ENCODE measurements around the gene HSF5.
A peak's percentile ranks its signal among the peaks of the same experiment; 100 is the strongest.
"Not testable (repeated sequence)": the region's sequence is repeated elsewhere in the genome, so short reads cannot be mapped to it uniquely, and the experiment has no call there.

HSF5 gene

DNA sequence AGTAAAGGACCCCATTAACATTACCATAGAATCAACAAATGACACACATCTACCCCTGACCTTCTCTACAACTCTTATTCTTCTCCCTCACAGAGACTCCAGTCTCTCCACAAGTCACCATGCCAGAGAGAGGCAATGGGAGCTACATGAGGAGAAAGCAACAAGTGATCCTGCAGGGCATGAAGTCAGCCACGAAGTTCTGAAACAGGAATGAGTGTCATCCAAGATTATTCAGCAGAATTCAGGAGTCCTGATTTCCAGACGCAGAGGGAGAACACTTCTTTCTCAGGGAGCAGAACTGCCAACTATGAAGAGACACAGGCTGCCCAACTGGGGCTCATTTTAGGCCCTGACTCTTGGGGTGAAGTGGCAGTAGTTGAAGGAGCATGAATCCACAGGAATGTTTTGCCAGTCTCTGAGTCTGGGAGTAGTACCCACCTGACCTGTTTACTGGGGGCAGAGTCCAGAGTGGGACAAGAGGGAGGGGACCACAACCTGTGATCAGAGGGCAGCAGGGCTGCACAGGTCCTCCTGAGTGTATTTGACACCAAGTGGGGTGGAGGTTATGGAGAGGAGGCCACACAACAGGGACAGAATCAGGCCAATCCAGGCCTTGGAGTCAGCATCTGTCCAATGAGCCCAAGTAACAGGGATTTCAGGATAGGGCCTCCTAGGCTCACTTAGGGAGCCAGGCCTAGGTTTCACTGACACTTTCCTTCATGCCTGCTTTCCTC lies 28.6 kb upstream of the HSF5 start:
- DNase-seq (ENCODE audit: low read depth in 2 of 2): no peak

GRCh38 chr17:58515286-58515685 lies 27.1 kb upstream of the HSF5 start:
- no peak for DNase-seq (ENCODE audit: low read depth in 2 of 2)

DNA sequence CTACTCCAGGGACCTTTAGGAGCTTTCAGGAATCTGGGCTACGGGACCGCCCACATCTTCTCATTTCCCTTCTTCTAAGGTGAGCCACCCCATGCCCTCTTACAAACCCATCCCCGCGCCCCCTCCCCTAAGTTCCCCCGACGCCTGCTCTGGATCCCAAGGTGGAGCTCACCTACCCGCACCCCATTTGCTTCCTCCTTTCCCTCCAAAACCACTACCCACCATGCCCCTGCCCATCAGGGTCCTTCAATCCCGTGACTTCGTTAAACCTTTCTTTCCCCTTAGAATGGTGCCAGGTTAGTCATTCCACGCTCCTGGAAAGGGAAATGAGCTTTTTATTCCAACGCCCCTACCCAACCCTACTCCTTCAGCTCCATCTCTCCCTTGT lies 26.6 kb upstream of the HSF5 start:
- no peak for DNase-seq (ENCODE audit: low read depth in 2 of 2)

DNA sequence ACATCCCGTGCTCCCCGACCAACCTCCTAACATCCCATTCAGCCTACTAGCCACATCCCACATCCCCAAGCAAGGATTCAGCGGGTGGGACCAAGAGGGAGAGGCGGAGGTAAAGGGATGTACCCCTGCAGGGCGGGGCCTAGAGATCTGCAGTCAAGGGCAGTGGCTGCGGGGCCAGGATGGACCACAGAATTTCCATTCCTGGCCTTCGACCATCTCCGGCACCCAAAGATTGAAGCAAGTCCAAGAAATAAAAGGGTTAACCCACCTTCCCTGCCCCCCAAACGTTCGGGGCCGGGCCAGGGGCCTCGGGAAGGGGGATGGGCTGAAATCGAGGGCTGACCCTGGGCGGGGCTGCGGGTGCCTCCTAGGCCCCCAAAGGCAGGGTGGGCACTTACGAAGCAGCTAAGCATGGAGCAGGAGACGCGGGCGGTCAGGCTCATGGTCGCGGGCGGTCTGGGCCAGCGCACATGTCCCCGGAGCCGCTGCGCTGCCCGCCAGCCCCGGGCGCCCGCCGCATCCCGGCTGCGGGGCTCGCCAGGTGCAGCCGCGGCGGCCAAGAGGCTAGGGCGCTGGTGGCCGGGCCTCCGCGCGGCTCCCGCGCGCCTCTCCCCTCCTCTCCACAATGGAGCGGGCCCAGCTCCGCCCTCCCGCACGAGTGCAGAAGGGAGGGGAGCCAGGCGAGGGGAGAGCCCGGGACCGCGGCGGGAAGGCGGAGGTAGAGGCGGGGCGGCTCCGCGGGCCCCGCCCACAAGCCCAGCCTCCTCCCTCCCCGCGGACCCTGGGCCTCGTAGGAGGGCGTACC lies 26.0 kb upstream of the HSF5 start, which contains the start of gene MTMR4:
Gene MTMR4 (minus strand): TSS at position 674 of the 805 bp plus-strand sequence. CDS start 231 bp downstream, at position 443.
- DNase-seq (ENCODE audit: low read depth in 2 of 2): peak; percentile 41 to 54

GRCh38 chr17:58513267-58513964 lies 25.2 kb upstream of the HSF5 start:
- DNase-seq (ENCODE audit: low read depth in 2 of 2): peak in 1 of 2 donors; percentile 41

DNA sequence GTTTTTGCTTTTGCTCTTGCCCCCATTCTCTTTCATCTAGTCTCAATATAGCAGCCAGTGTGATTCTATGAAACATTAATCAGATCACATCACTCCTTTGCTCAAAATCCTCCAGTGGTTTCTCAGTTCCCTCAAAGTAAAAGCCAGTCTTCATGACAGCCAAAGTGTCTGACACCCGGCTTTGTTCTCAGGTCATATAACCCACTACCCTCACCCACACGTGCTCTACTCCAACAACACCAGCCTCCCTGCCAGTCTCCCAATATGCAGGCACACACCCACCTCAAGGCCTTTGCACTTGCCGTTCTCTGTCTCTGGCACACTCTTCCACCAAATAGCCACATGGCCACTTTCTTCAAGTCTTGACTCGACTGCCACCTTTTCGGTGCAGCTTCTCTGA lies 21.9 kb upstream of the HSF5 start:
- no peak for DNase-seq (ENCODE audit: low read depth in 2 of 2)

GRCh38 chr17:58508341-58509067 lies 20.3 kb upstream of the HSF5 start:
- DNase-seq (ENCODE audit: low read depth in 2 of 2): no peak

DNA sequence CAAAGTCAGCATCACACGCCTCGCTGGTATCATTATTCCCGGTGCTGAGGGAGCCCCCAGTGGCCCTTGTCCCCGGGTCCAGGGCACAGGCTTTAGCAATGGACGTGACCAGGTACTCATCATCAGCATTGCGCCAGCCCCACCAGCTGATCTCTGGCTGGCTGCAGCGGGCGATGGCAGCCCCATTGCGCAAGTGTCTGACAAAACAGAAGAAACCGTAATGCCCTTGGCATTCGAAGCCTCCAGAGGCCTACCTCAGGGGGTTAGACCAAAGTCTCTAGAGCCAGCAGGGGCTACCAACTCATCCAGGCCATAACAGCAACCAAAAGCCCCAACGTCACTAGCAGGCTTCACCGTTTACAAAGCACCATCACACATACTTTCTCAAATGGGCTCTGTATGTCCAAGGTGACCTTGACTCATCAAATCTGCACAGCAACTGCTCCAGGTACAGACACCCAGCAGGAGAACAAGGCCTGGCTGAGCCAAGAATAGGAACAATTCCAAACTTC lies 19.0 kb upstream of the HSF5 start:
- no peak for DNase-seq (ENCODE audit: low read depth in 2 of 2)

- DNase-seq (ENCODE audit: low read depth in 2 of 2): no peak
Observed at GRCh38 chr17:58506354-58507080, 18.3 kb upstream of the HSF5 start.

DNA sequence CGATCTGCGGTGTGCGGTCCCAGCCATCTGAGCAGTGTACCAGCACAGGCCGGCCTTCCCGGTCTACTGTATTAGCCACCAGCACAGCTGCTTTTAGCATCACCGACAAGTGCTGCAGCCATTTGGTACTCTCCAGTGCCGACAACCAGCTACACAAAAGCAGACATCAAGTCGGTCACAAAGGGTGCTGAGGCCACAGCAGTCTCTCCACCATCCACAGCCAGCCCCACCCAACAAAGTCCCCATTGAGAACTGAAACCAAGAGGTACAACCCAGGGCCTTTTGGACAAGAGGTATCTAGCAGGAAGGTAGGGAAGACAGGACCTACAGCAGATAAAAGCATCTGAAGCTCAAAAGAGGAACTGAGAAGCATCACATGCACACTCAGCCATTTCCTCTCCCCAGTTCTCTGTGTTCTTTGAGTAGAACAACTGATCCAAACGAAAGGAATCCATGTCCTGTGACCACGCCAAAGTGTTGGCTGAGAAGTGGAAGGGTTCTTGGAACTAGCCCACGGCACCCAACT lies 16.7 kb upstream of the HSF5 start:
- DNase-seq (ENCODE audit: low read depth in 2 of 2): no peak

GRCh38 chr17:58503866-58504265 lies 15.7 kb upstream of the HSF5 start:
- no peak for DNase-seq (ENCODE audit: low read depth in 2 of 2)

DNA sequence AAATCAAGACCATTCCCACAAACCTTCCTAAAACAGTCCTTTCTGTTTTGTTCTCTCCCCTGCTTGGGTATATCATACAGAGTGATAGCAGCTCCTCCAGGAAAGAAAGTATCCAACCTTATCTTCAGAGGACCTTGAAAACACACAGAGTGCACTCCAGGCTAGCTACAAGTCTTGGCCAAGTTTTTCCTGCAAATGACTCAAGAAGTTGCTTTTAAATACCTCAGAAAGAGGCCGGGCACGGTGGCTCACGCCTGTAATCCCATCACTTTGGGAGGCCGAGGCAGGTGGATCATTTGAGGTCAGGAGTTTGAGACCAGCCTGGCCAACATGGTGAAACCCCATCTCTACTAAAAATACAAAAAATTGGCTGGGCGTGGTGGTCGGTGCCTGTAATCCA lies 14.9 kb upstream of the HSF5 start:
- DNase-seq (ENCODE audit: low read depth in 2 of 2): not testable (repeated sequence)

DNA sequence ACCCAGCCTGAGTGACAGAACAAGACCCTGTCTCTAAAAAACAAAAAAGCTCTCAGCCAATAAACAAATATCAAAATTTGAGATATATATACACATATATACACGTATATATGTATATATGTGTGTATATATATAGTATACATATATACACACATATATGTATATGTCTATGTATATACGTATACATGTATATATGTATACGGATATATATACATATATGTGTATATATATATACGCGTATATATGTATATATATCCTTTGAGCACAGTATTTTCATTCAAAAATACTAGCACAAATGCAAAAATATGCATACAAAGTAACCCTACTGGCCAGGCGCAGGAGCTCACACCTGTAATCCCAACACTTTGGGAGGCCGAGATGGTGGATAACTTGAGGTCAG lies 13.2 kb upstream of the HSF5 start:
- DNase-seq (ENCODE audit: low read depth in 2 of 2): no peak

- DNase-seq (ENCODE audit: low read depth in 2 of 2): no peak
Observed at GRCh38 chr17:58498177-58498828, 10.1 kb upstream of the HSF5 start.

- DNase-seq (ENCODE audit: low read depth in 2 of 2): no peak
Observed at GRCh38 chr17:58493506-58493905, 5.3 kb upstream of the HSF5 start.

- no peak for DNase-seq (ENCODE audit: low read depth in 2 of 2)
Observed at GRCh38 chr17:58492238-58493121, 4.3 kb upstream of the HSF5 start.

DNA sequence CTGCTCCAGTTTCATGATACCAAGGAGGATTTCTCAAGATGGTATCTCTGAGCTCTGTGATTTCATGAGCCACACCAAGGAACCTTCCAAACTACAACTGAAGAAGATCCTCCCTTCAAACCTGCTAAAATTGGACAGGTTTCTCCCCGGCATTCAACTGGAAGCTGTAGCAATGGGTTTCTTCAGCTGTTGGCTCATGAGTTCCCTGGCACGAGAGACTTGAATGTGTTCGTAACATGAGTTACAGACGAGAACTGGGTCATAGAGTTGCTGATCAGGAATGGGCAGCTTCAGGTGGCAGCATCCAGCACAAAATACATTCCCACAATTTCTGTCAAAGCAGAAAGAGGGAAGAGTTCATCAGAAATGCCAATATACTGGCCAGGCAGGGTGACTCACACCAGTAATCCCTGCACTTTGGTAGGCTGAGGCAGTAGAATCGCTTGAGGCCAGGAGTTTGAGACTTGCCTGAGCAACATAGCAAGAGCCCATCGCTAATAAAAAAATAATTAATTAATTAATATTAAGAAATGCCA lies 3.4 kb upstream of the HSF5 start:
- no peak for DNase-seq (ENCODE audit: low read depth in 2 of 2)

DNA sequence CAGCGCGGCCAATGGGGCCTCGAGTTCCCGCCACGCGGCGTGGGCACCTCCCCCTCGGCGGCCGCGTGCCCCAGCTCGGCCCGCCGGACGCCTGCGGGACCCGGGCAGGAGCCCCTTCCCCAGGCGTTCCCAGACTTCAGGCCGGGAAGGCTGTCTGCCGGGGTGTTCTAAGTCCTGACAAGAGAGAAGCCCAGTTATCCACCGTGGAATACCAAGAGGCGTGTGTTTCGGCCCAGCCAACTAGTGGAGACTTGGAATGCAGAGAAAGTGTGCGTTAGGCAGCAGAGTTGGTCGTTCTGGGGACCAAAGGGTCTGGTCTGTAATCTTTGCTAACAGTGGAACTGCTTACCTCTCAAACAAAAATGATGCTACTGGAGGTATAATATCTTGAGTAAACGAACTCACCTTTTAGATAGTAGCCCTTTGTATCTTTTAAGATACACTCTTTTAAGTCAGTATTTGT lies 251 bp upstream of the HSF5 start:
- DNase-seq (ENCODE audit: low read depth in 2 of 2): no peak

DNA sequence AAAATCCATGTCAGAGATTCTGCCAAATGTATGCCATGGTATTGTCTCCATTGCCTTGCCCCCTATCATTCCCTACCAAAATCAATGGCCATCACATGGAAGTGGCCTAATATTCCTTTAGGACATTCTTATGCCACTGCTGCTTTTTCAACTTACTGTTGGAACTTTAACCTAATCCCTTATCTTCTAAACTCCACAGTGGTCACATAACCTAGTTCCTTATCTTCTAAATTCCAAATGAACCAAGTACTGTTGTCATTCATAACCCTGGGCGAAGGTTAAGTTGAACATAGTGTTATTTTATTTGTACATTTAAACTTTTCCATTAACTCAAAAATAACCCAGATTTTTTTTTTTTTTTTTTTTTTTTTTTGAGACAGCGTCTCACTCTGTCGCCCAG lies 3.6 kb downstream of the HSF5 start:
- DNase-seq (ENCODE audit: low read depth in 2 of 2): no peak

All from stimulated activated CD4-positive, alpha-beta T cell treated with anti-CD3 and anti-CD28 coated beads, Interleukin-1b, Interleukin-23, amount 100 ng/mL, for 1 hour (primary cell).